Stimulated activated naive CD8-positive, alpha-beta T cell treated with anti-CD3 and anti-CD28 coated beads, Interleukin-15, amount 100 ng/mL, for 72 hours (primary cell): ENCODE results near the gene MAGI1.

ENCODE experiments used
- ATAC-seq: fragments of 150-1000 bp; cut with Tn5 transposase; 2 replicates; pipeline ENCODE4 v1.10.0; 2021; ENCODE audit warnings: mild to moderate bottlenecking, moderate library complexity
- DNase-seq, 2 donors: peaks; one replicate each; pipeline ENCODE4 v3.0.0; 2021 to 2022
- H3K27ac Mint-ChIP-seq, 2 donors: one replicate each; pipeline ENCODE4 v1.8.0; 2022; ENCODE audit warnings: mild to moderate bottlenecking in 2 of 2, mixed read lengths in 2 of 2, moderate library complexity in 2 of 2
- H3K27me3 Mint-ChIP-seq: one replicate; pipeline ENCODE4 v1.8.0; 2022; ENCODE audit warnings: mixed read lengths
- H3K4me1 Mint-ChIP-seq: one replicate; pipeline ENCODE4 v1.8.0; 2022; ENCODE audit warnings: mild to moderate bottlenecking, mixed read lengths
- H3K4me3 Mint-ChIP-seq, 2 donors: one replicate each; pipeline ENCODE4 v1.8.0; 2022; ENCODE audit warnings: mild to moderate bottlenecking in 2 of 2, mixed read lengths in 2 of 2, moderate library complexity in 1 of 2
- H3K9me3 Mint-ChIP-seq, 2 donors: one replicate each; pipeline ENCODE4 v1.8.0; 2022; ENCODE audit warnings: mixed read lengths in 2 of 2

The MAGI1 gene

DNA sequence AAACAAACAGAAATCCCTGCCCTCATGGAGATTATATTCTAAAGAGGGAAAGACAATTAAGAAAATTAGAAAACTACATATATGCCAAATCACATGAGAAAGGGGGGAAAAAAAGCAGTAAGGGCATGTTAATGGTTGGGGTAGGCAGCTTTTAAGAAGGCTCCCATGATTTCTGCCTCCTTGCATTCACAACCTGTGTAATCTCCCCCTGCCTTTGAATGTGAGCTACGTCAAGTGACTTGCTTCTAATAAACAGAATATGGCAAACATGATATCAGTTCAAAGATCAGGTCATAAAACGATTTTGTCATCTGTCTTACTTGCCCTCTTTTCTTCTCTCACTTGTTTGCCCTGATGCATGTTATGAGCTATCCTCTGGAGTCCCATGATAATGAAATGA lies 677.3 kb downstream of the MAGI1 start:
- Mint-ChIP-seq H3K9me3 (peaks cover 9 to 15% of the 10 kb centered on the region in 2 donors), H3K4me3 (no peak overlapping the region), H3K27ac (no peak overlapping the region), H3K27me3 (peaks cover 15% of the 10 kb centered on the region), H3K4me1 (peaks cover 7% of the 10 kb centered on the region)
- DNase-seq (no peak), ATAC-seq (no peak)

DNA sequence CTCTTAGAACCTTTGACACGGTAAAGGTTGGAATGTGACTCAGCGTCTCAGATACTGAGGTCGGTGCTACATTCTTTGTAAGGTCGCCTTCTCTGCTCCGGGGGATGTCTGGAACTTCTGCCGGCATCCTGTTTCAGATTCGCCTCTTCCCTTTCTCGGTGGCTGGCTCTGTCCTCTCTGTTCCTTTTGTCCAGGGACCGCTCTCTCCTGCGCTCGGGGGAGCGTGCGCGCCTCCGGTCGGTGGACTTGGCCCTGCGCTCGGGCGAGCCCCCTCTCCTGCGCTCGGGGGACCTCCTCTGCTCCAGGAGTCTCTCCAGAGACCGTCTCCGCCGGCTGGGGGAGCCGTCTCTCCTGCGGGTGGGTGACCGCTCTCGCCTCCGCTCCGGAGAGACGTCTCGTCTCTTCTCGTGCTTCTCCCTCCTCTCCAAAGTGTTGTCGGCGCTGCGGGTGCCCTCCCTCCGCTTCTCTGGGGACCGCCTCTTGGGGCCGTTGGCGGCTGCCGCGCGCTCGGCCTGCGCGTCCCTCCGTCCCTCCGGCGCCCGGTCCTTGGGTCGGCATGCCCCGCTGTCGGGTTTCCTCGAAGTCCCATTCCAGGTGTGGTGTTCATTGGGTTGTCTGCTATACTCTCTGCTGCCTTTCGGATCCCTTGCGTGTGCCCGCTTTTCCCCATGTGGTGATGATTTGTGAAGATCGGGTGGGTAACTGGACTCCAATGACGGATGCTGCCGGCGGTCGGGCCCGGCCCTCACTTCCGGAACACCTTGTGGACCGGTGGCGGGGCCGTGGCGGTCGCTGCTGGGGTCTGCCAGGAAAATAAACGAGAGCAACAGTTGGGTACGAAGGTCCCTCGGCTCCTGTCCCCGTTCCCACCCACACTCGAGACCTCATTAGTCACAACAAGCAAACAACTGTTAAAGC lies 682.1 kb downstream of the MAGI1 start:
- peaks cover 7% of the 10 kb centered on the region for H3K4me1 Mint-ChIP-seq
- peaks cover 9 to 15% of the 10 kb centered on the region in 2 donors for H3K9me3 Mint-ChIP-seq
- H3K4me3 Mint-ChIP-seq = peak overlapping the region in 1 of 2 donors; percentile 6
- H3K27ac Mint-ChIP-seq = no peak overlapping the region
- no peak for ATAC-seq
- no peak for DNase-seq
- H3K27me3 Mint-ChIP-seq = peaks cover 33% of the 10 kb centered on the region

DNA sequence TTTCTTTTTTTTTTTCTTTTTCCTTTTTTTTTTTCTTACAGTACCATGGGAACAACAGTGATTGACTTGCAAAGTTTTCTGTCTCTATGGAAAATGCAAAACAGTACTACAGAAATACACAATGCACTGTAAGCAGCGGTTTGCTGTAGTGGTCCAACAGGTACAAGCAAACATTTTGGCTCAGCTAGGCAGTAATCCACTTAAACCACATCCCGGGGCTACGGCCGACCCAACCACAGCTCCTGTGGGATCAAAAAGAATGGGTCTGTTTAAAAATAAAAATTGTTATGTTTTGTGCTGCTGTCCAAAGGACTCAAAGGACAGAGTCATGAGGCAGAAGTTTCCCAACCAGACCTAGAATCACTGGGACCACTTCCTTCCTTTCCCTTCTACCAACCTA lies 683.8 kb downstream of the MAGI1 start:
- H3K4me3 Mint-ChIP-seq = no peak overlapping the region

DNA sequence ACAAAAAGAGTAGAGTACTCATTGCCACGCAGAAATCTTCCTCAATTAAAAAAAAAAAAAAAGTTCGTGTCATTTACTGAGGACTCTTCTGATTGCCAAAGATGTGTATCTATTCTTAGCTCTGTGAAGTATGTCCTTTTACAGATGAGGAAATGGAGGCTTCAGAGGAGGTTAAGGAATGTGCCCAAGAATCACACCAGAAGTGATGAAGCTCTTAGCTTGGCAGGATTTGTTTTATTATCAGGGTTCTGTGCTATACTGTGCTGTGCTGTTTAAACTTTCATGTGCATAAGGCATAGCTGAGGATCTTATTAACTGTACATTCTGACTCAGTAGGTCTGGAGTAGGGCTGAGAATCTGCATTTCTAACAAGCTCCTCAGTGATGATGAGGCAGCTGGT lies 685.8 kb downstream of the MAGI1 start:
- H3K4me3 Mint-ChIP-seq = no peak overlapping the region
- H3K27ac Mint-ChIP-seq = no peak overlapping the region
- DNase-seq (no peak), ATAC-seq (no peak)
- peaks cover 40% of the 10 kb centered on the region for H3K27me3 Mint-ChIP-seq
- H3K9me3 Mint-ChIP-seq = peaks cover 3 to 15% of the 10 kb centered on the region in 2 donors
- peaks cover 7% of the 10 kb centered on the region for H3K4me1 Mint-ChIP-seq

More for the DNA sequence above, 683.8 kb downstream of the MAGI1 start:
- Mint-ChIP-seq H3K27ac (no peak overlapping the region), H3K9me3 (peaks cover 9 to 15% of the 10 kb centered on the region in 2 donors), H3K27me3 (peaks cover 33% of the 10 kb centered on the region), H3K4me1 (peaks cover 7% of the 10 kb centered on the region)
- no peak for ATAC-seq
- DNase-seq = no peak

DNA sequence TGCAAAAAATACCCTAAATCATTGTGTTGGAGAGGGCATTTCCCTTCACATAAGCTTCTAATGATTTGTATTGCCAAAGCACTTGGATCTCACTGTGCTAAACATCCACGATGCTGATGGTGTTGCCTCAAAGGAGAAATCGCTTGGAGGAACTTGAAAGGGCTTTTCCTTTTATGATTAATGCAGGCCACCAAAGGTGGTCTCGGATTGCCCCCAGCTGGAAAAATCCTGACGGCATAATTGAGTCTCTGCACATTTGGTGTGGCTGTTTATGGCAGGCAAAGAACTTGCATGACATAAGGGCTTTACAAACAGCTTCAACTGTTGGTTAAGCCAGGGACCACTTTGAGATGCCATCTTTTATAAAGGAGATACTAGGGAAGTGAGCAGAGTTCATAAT lies 687.0 kb downstream of the MAGI1 start:
- peaks cover 29% of the 10 kb centered on the region for H3K27me3 Mint-ChIP-seq
- no peak overlapping the region for H3K27ac Mint-ChIP-seq
- H3K9me3 Mint-ChIP-seq = peaks cover under 1 to 10% of the 10 kb centered on the region in 2 donors
- H3K4me1 Mint-ChIP-seq = peaks cover 3% of the 10 kb centered on the region
- DNase-seq = no peak
- no peak for ATAC-seq
- H3K4me3 Mint-ChIP-seq = no peak overlapping the region

DNA sequence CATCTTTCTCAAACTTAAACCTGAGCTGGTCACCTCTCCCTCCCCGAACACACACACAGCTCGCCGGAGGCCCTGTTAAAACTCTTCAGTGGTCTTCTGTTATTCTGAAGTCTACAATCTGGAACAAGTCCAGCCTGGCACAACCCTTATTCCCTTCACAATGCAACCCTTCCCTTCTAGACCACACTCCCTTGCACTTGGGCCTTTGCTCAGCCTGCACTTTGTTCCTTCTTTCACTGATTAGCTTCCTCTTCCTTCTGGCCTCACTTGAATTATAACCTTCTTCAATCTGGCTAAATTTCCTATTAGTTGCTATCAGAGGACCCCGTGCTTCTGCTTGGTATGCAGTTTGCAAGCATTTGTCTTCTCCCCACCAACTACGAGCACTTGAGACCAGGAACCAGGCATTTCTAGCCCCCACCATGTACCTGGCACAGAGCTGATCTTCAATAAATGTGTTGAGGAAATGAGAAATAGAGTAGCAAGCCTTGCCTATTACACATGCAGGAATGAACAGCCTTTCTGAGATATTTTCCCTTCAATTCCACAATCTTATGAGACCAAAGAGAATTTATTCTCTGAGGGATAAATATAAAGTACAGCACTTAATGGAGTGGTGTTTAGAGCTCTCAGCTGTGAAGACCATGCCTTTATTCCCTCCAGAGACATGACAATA lies 687.8 kb downstream of the MAGI1 start:
- H3K9me3 Mint-ChIP-seq = peaks cover 0 to 8% of the 10 kb centered on the region in 2 donors
- DNase-seq = no peak
- H3K27ac Mint-ChIP-seq = no peak overlapping the region
- H3K4me3 Mint-ChIP-seq = no peak overlapping the region
- no peak for ATAC-seq
- H3K27me3 Mint-ChIP-seq = peaks cover 21% of the 10 kb centered on the region
- H3K4me1 Mint-ChIP-seq = no peaks in the 10 kb centered on the region

DNA sequence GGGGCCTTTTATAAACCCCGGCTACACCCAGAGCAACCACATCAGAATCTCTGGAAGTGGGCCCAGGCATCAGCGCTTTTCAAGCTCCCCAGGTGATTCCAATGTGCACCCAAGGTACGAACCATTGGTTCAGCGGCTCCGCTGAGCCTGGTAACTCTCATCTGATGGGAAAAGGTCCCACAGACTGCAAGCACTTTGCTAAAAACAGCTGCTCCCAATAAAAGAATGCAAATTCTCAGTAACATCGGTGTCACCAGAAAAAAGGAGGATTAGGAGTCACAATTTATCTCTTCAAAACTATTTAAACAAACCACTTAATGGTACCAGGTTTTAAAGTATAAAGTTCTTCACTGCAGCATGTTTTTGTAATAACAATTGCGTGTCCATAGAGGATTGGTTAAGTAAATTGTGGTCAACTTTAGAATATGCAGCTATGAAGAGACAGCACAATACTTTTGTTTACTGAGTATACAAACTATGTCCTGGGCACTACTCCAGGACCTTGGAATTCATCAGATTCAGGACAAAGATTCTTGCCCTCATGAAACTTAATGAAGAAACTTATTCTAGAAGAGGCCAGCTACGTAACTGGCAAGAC lies 690.2 kb downstream of the MAGI1 start:
- Mint-ChIP-seq H3K27ac (no peak overlapping the region), H3K9me3 (peaks cover 0 to 14% of the 10 kb centered on the region in 2 donors), H3K27me3 (peaks cover 7% of the 10 kb centered on the region), H3K4me3 (no peak overlapping the region), H3K4me1 (no peaks in the 10 kb centered on the region)
- no peak for DNase-seq
- no peak for ATAC-seq

DNA sequence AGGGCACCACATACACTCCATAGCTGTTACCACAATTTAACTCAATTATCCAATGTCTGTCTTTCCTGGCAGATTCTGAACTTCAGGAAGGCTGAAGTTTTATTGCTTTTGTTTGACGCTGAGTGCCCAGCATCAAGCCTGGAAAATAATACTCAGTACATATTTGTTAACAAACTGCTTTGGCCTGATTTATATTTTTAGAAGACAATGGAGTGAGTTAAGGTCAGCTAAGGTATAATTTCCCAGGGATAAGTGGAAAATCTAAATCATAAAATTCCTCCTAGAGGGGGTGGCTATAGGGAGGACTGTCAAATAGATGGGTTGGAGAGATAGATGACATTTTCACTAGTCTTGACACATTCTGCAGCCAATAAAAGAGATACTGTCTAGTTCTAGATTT lies 691.6 kb downstream of the MAGI1 start:
- Mint-ChIP-seq H3K4me3 (no peak overlapping the region), H3K4me1 (no peaks in the 10 kb centered on the region), H3K27me3 (peaks cover 7% of the 10 kb centered on the region), H3K9me3 (peaks cover 0 to 15% of the 10 kb centered on the region in 2 donors), H3K27ac (no peak overlapping the region)
- DNase-seq (no peak), ATAC-seq (no peak)

DNA sequence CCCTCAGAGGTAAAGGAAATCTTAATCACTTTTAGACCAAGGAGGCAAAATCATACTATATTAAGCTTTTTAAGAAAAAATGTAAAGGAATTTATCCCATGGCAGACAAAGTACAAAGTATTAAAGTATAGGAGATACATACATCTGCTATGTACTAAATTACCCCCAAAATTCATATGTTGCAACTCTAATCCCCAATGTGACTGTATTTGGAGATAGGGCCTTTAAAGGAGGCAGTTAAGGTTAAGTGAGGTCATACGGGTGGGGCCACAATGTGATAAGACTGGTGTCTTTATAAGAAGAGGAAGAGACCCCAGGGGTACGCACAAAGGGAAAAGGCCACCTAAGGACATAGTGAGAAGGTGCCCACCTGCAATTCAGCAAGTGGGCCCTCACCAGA lies 693.9 kb downstream of the MAGI1 start:
- ATAC-seq = no peak
- Mint-ChIP-seq H3K4me1 (no peaks in the 10 kb centered on the region), H3K27ac (no peak overlapping the region), H3K27me3 (peaks cover 7% of the 10 kb centered on the region), H3K4me3 (no peak overlapping the region), H3K9me3 (peaks cover 0 to 26% of the 10 kb centered on the region in 2 donors)
- no peak for DNase-seq

DNA sequence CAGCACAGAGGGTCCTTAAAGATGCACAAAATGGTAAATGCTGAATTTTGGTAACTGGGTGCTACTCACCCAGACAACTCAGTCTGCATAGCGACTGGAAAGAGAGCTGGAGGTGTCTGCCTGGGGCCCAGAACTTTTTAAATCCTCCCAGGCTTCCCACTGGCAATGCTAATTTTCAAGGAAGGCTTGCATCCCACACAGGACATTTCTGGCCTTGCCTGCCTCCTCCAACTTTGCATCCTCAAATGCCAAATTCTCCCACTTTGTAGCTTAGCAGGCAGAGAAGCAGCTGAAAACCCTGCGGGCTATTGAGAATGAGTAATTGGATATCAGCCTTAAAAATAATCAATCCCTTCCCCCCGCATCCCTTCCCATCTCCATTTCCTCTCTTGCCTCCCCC lies 694.3 kb downstream of the MAGI1 start:
- peaks cover 0 to 23% of the 10 kb centered on the region in 2 donors for H3K9me3 Mint-ChIP-seq
- no peak for DNase-seq
- H3K27ac Mint-ChIP-seq = no peak overlapping the region
- peaks cover 5% of the 10 kb centered on the region for H3K27me3 Mint-ChIP-seq
- H3K4me1 Mint-ChIP-seq = no peaks in the 10 kb centered on the region
- no peak for ATAC-seq
- H3K4me3 Mint-ChIP-seq = no peak overlapping the region

DNA sequence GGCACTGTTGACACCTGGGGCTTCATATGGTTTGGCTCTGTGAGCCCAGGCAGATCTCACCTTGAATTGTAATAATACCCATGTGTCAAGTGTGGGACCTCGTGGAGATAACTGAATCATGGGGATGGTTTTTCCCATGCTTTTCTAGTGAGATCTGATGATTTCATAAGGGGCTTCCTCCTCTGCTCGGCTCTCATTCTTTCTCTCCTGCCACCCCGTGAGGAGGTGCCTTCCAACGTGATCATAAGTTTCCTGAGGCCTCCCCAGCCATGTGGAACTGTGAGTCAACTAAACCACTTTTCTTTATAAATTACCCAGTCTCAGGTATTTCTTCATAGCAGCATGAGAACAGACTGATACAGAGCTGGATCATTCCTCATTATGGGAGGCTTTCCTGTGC lies 695.0 kb downstream of the MAGI1 start:
- H3K4me1 Mint-ChIP-seq = no peaks in the 10 kb centered on the region
- DNase-seq (no peak), ATAC-seq (no peak)
- no peak overlapping the region for H3K27ac Mint-ChIP-seq
- H3K27me3 Mint-ChIP-seq = no peaks in the 10 kb centered on the region
- no peak overlapping the region for H3K4me3 Mint-ChIP-seq
- peaks cover 0 to 18% of the 10 kb centered on the region in 2 donors for H3K9me3 Mint-ChIP-seq

DNA sequence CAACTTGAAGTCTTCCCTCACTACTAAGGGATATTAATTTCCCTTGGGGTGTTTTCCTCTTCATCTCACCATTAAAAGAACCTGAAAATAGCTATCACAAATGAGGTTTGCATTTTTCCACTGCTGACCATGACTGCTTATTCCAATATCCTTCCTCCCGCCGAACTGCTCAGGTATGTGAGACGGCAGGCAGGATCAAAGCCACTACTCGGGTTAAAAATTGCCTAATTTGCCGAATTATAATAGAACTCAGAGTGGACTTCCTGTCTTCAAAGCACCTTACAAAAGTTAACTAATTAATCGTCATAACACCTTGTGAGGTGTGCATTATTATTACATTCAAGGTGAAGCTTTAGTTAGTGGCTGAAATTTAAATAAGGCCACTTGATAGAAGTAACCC lies 695.7 kb downstream of the MAGI1 start:
- ATAC-seq = no peak
- Mint-ChIP-seq H3K9me3 (peaks cover 0 to 18% of the 10 kb centered on the region in 2 donors), H3K4me1 (no peaks in the 10 kb centered on the region), H3K27ac (no peak overlapping the region), H3K4me3 (no peak overlapping the region), H3K27me3 (no peaks in the 10 kb centered on the region)
- DNase-seq = no peak

DNA sequence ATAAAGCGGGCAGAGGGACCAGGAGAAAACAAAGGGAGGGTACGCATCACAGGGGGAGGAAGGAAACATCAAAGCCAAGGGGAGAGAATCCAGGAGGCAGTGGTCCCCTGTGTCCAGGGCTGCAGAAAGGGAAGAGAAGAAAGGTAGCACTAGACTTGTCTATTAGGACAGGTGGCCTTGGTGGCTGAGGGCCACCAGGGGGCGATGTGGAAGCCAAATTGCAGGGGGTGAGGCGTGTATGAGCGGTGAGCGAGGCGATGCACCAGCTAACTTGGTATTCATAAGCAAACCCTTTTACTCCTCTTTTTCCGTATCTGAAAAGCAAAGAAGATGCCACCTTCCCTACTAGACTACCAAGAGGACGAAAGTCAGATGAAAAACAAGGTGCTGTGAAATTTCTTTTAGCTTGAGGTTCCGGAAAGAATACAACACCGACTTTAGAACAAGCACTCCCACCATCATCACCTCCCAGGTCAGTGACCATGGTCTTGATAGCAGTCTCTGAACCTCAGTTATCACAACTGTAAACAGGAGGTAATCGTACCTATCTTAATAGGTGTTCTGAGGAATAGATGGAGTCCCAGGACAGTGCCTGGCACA lies 696.5 kb downstream of the MAGI1 start:
- H3K4me3 Mint-ChIP-seq = no peak overlapping the region
- H3K4me1 Mint-ChIP-seq = no peaks in the 10 kb centered on the region
- ATAC-seq (no peak), DNase-seq (peak; percentile 7 to 14)
- H3K9me3 Mint-ChIP-seq = peaks cover 0 to 18% of the 10 kb centered on the region in 2 donors
- no peaks in the 10 kb centered on the region for H3K27me3 Mint-ChIP-seq
- no peak overlapping the region for H3K27ac Mint-ChIP-seq

DNA sequence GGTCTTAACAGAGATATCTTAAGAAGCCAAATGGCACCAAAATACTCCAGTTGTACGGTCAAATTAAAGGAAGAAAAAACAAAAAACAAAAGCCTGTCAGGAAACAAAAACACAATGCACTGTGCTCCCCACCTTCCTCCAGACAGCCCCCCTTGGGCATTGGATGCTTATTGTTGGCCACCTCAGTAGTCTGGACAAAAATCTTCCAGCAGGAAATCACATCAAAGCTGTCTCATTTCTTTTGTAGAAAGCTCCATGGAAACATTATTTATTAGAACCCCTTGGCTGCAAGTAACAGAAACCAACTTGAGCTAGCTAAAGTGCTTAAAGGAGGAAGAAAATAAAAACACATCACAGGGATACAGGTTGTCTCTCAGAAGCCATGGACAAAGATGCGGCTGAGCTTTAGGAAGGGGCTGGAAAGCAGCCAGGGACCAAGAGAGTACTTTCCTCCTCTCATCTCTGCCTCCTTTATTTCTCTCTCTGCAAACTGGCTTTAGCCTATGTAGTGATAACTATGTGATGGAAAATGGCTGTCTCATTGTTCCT lies 699.5 kb downstream of the MAGI1 start:
- no peaks in the 10 kb centered on the region for H3K4me1 Mint-ChIP-seq
- peaks cover 10 to 33% of the 10 kb centered on the region in 2 donors for H3K9me3 Mint-ChIP-seq
- no peak overlapping the region for H3K4me3 Mint-ChIP-seq

DNA sequence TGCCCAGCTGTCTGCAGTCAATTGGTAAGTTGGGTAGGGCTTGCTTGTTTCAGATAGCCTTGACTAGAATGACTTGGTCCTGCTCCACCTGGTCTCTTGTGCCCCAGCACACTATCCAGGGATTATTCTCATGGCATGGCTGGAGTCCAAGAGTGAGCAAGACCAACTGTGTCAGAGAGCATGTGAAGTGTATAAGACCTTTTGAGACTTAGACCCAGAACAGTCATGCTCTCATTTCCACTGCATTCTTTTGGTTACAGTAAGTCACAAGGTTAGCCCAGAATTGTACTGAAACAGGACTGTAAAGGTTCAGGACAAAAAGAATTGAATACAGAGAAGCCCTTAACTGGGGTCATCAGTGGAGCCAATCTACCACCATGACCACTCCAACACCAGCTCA lies 700.1 kb downstream of the MAGI1 start:
- H3K27me3 Mint-ChIP-seq = no peaks in the 10 kb centered on the region
- ATAC-seq (no peak), DNase-seq (no peak)
- no peaks in the 10 kb centered on the region for H3K4me1 Mint-ChIP-seq
- no peak overlapping the region for H3K27ac Mint-ChIP-seq
- peaks cover 10 to 28% of the 10 kb centered on the region in 2 donors for H3K9me3 Mint-ChIP-seq
- H3K4me3 Mint-ChIP-seq = no peak overlapping the region

More for the DNA sequence above, 699.5 kb downstream of the MAGI1 start:
- H3K27me3 Mint-ChIP-seq = no peaks in the 10 kb centered on the region
- DNase-seq (no peak), ATAC-seq (no peak)
- H3K27ac Mint-ChIP-seq = no peak overlapping the region
